Panc1 (cell line): ENCODE data around the gene PDCL3. TPM values are rescaled to one million over a fixed set of nuclear protein-coding genes. Genes with fewer than 3 reads are reported as not detected.
A peak's percentile ranks its signal among the peaks of the same experiment; 100 is the strongest.

Experiments used
- ATAC-seq: fragments of 200-7000 bp; cut with Tn5 transposase; 2 replicates; pipeline ENCODE4 v1.9.1; 2020; ENCODE audit warnings: mild to moderate bottlenecking, moderate library complexity
- BruUV-seq: library from RNA; stranded (reverse); fragments of 400-500 nt; replicated peaks from 2 replicates; lab custom pipeline; 2021; lab: Mats Ljungman, UMichigan
- CTCF ChIA-PET: fragments of 300-600 bp; sonication (Branson Sonifier 250); formaldehyde crosslinking; loops from one replicate; lab custom pipeline; 2022; ENCODE audit warnings: antibody characterized with exemption; lab: Charles Lee
- POLR2A ChIA-PET: fragments of 300-600 bp; sonication (Branson Sonifier 250); formaldehyde crosslinking; loops from one replicate; lab custom pipeline; 2022; ENCODE audit warnings: antibody characterized with exemption; lab: Charles Lee
- DNase-seq: peaks from one replicate; pipeline ENCODE4 v3.0.0-alpha.2; 2010; ENCODE audit warnings: low read depth, low spot score
- H3K27ac ChIP-seq: 2 replicates; pipeline ENCODE4 v1.5.1; 2011; ENCODE audit warnings: mild to moderate bottlenecking, low read length, inconsistent platforms
- H3K27me3 ChIP-seq: fragments of 200-500 bp; sonication (Bioruptor generic); 2 replicates; pipeline ENCODE4 v1.6.0; 2014; ENCODE audit warnings: low read length, inconsistent platforms; ENCODE audit not compliant: control insufficient read depth, insufficient read depth
- H3K36me3 ChIP-seq: fragments of 200-500 bp; sonication (Bioruptor generic); 2 replicates; pipeline ENCODE4 v1.5.1; 2014; ENCODE audit warnings: inconsistent platforms, mild to moderate bottlenecking, low read length, moderate library complexity; ENCODE audit not compliant: control insufficient read depth, insufficient read depth
- H3K4me1 ChIP-seq: 2 replicates; pipeline ENCODE4 v1.5.1; 2011; ENCODE audit warnings: inconsistent platforms, mild to moderate bottlenecking, low read length, moderate library complexity; ENCODE audit not compliant: control insufficient read depth, insufficient read depth
- H3K4me3 ChIP-seq, 2 experiments: 2 replicates each; pipeline ENCODE4 v1.5.1; 2011 to 2012; ENCODE audit warnings: low read depth in 2 of 2, low read length in 2 of 2, mild to moderate bottlenecking in 2 of 2, inconsistent platforms in 1 of 2, moderate library complexity in 1 of 2
- H3K9me3 ChIP-seq: fragments of 200-500 bp; sonication (Bioruptor generic); 2 replicates; pipeline ENCODE4 v1.5.1; 2014; ENCODE audit warnings: low read depth, mild to moderate bottlenecking, inconsistent platforms, low read length, moderate library complexity; ENCODE audit not compliant: control insufficient read depth, insufficient read depth
- CTCF ChIP-seq: fragments of 450-650 bp; IDR thresholded peaks from 2 replicates; pipeline ENCODE4 v1.5.1; 2017; ENCODE audit warnings: mild to moderate bottlenecking
- POLR2AphosphoS5 ChIP-seq: IDR thresholded peaks from 2 replicates; pipeline ENCODE4 v1.6.1; 2012; ENCODE audit warnings: mild to moderate bottlenecking, low read depth, low read length, moderate library complexity
- REST ChIP-seq, 2 experiments: IDR thresholded peaks; 2 replicates each; pipeline ENCODE4 v1.6.1; 2011 to 2012; ENCODE audit warnings: low read depth in 2 of 2, control low read depth in 1 of 2, low read length in 1 of 2, mild to moderate bottlenecking in 1 of 2, moderate library complexity in 1 of 2; ENCODE audit not compliant: insufficient read depth in 1 of 2
- SIN3A ChIP-seq: IDR thresholded peaks from 2 replicates; pipeline ENCODE4 v1.6.1; 2012; ENCODE audit warnings: low read depth, mild to moderate bottlenecking, low read length, moderate library complexity, borderline replicate concordance; ENCODE audit not compliant: insufficient read depth
- TCF7L2 ChIP-seq: IDR thresholded peaks from 2 replicates; pipeline ENCODE4 v1.6.1; 2011; ENCODE audit warnings: mild to moderate bottlenecking, low read depth, low read length, inconsistent platforms
- in situ Hi-C: cut with HindIII; loops from 2 replicates; pipeline ENCODE4 v1.10.0; 2016; ENCODE audit warnings: low sequenced_read_pairs, low pct_unique_long_range_greater_than_20kb
- intact Hi-C: fragments of 100-400 bp; cut with micrococcal nuclease; formaldehyde crosslinking; loops from one replicate; pipeline ENCODE4 v1.10.0; 2022; ENCODE audit not compliant: unreplicated experiment
- total RNA-seq: library from RNA; stranded (reverse); gene quantifications from one replicate; pipeline ENCODE4 v1.2.1, GENCODE V29; 2021; ENCODE audit not compliant: unreplicated experiment

The PDCL3 gene
- total RNA-seq, 1 experiment from 2014 or later = 43.1 TPM

- in situ Hi-C loops = no loop called here
- no peaks in the 10 kb centered on the region for H3K27me3 ChIP-seq
- BruUV-seq = no TSS peak
- H3K36me3 ChIP-seq = no peaks in the 10 kb centered on the region
- H3K27ac ChIP-seq = no peak overlapping the region
- no peak overlapping the region for H3K4me3 ChIP-seq
- POLR2A ChIA-PET = no interaction called here
- no peak for DNase-seq
- intact Hi-C loops = loop anchor here (10.0 kb wide), 1 partner anchor 109 kb away; no protein-coding TSS in a partner anchor
- H3K4me1 ChIP-seq = no peaks in the 10 kb centered on the region
- CTCF ChIA-PET = no interaction called here
- TF ChIP-seq TCF7L2 = no peak
- TF ChIP-seq SIN3A = no peak
- no peak for TF ChIP-seq REST (IDR thresholded peaks at IDR 0.05; ENCODE audit: insufficient read depth in 1 of 2, low read depth in 2 of 2, low read length in 1 of 2)
- no peak for TF ChIP-seq CTCF
- no peak for TF ChIP-seq POLR2AphosphoS5
- peak; percentile 47; the same call in 1 of the 2 replicates for ATAC-seq
- H3K9me3 ChIP-seq = no peaks in the 10 kb centered on the region
Observed at GRCh38 chr2:100615471-100615870, 52.7 kb downstream of the PDCL3 start.

- CTCF ChIA-PET = no interaction called here
- no peaks in the 10 kb centered on the region for H3K4me1 ChIP-seq
Observed at GRCh38 chr2:100615886-100616285, 53.1 kb downstream of the PDCL3 start.

More at GRCh38 chr2:100615886-100616285, 53.1 kb downstream of the PDCL3 start:
- H3K36me3 ChIP-seq = no peaks in the 10 kb centered on the region
- intact Hi-C loops = loop anchor here (10.0 kb wide), 1 partner anchor 109 kb away; no protein-coding TSS in a partner anchor
- no peaks in the 10 kb centered on the region for H3K9me3 ChIP-seq
- no peaks in the 10 kb centered on the region for H3K27me3 ChIP-seq
- H3K27ac ChIP-seq = no peak overlapping the region
- ATAC-seq (no peak), DNase-seq (no peak)
- POLR2A ChIA-PET = no interaction called here
- no TSS peak for BruUV-seq
- H3K4me3 ChIP-seq = no peak overlapping the region
- in situ Hi-C loops = no loop called here
- TF ChIP-seq TCF7L2 (no peak), CTCF (no peak), SIN3A (no peak), REST (IDR thresholded peaks at IDR 0.05; ENCODE audit: insufficient read depth in 1 of 2, low read depth in 2 of 2, low read length in 1 of 2) (no peak), POLR2AphosphoS5 (no peak)
